Mesenchymal stem cell (in vitro differentiated cells and primary cell): ENCODE data around the gene GPS1.

Source experiments
- DNase-seq: peaks from one replicate; pipeline ENCODE4 v3.0.0-alpha.2; 2013
- H2AFZ ChIP-seq: one replicate; pipeline ENCODE4 v1.6.1; 2013; ENCODE audit warnings: low read depth, mild to moderate bottlenecking, control low read depth, inconsistent platforms, low read length, moderate library complexity
- H2AK5ac ChIP-seq: 2 replicates; pipeline ENCODE4 v1.6.1; 2013; ENCODE audit warnings: low read length, moderate library complexity, mild to moderate bottlenecking, inconsistent platforms; ENCODE audit not compliant: severe bottlenecking
- H2BK120ac ChIP-seq: one replicate; pipeline ENCODE4 v1.6.1; 2013; ENCODE audit warnings: low read depth, mild to moderate bottlenecking, inconsistent platforms, low read length, moderate library complexity
- H2BK12ac ChIP-seq, 2 experiments: one replicate each; pipeline ENCODE4 v1.6.1; 2013; ENCODE audit warnings: inconsistent platforms in 2 of 2, low read length in 2 of 2, mild to moderate bottlenecking in 2 of 2, moderate library complexity in 2 of 2, control low read depth in 1 of 2
- H2BK15ac ChIP-seq: one replicate; pipeline ENCODE4 v1.6.1; 2013; ENCODE audit warnings: mild to moderate bottlenecking, low read depth, inconsistent platforms; ENCODE audit not compliant: poor library complexity, severe bottlenecking
- H2BK5ac ChIP-seq: 2 replicates; pipeline ENCODE4 v1.6.1; 2013; ENCODE audit warnings: low read depth, mild to moderate bottlenecking, low read length, control low read depth, inconsistent platforms; ENCODE audit not compliant: poor library complexity, severe bottlenecking
- H3K14ac ChIP-seq, 2 experiments: one replicate each; pipeline ENCODE4 v1.6.1; 2013; ENCODE audit warnings: inconsistent platforms in 2 of 2, low read length in 2 of 2, control low read depth in 1 of 2, mild to moderate bottlenecking in 1 of 2, moderate library complexity in 1 of 2
- H3K18ac ChIP-seq, 2 experiments: one replicate each; pipeline ENCODE4 v1.6.1; 2013; ENCODE audit warnings: inconsistent platforms in 2 of 2, low read length in 2 of 2, control low read depth in 1 of 2, low read depth in 1 of 2, mild to moderate bottlenecking in 1 of 2
- H3K23ac ChIP-seq, 2 experiments: one replicate each; pipeline ENCODE4 v1.6.1; 2013; ENCODE audit warnings: inconsistent platforms in 2 of 2, low read length in 2 of 2, mild to moderate bottlenecking in 2 of 2, moderate library complexity in 2 of 2, control low read depth in 1 of 2
- H3K27ac ChIP-seq: 2 replicates; pipeline ENCODE4 v1.5.1; 2013; ENCODE audit warnings: mild to moderate bottlenecking, moderate library complexity, low read length, control low read depth, inconsistent platforms; ENCODE audit not compliant: poor library complexity, severe bottlenecking
- H3K27me3 ChIP-seq, 2 experiments: 2 replicates each; pipeline versions ENCODE4 v1.6.1 to v1.7.0; 2013; ENCODE audit warnings: low read length in 2 of 2, mild to moderate bottlenecking in 2 of 2, moderate library complexity in 2 of 2, control low read depth in 1 of 2, inconsistent platforms in 1 of 2; ENCODE audit not compliant: control insufficient read depth in 1 of 2, insufficient read depth in 1 of 2
- H3K36me3 ChIP-seq, 2 experiments: 2 replicates each; pipeline versions ENCODE4 v1.6.1 to v1.7.0; 2013; ENCODE audit warnings: low read length in 2 of 2, control low read depth in 1 of 2, inconsistent platforms in 1 of 2, low read depth in 1 of 2, mild to moderate bottlenecking in 1 of 2; ENCODE audit not compliant: insufficient read depth in 2 of 2, control insufficient read depth in 1 of 2
- H3K4ac ChIP-seq, 2 experiments: one replicate each; pipeline ENCODE4 v1.6.1; 2013; ENCODE audit warnings: inconsistent platforms in 2 of 2, low read length in 2 of 2, mild to moderate bottlenecking in 2 of 2, moderate library complexity in 2 of 2, control low read depth in 1 of 2, low read depth in 1 of 2
- H3K4me1 ChIP-seq: 2 replicates; pipeline ENCODE4 v1.6.1; 2013; ENCODE audit warnings: low read depth, low read length, control low read depth; ENCODE audit not compliant: control insufficient read depth, insufficient read depth
- H3K4me2 ChIP-seq: 2 replicates; pipeline ENCODE4 v1.6.1; 2013; ENCODE audit warnings: low read length, mild to moderate bottlenecking, inconsistent platforms; ENCODE audit not compliant: poor library complexity, severe bottlenecking
- H3K4me3 ChIP-seq, 2 experiments: 2 replicates each; pipeline versions ENCODE4 v1.5.1 to v1.7.0; 2013; ENCODE audit warnings: low read length in 2 of 2, mild to moderate bottlenecking in 2 of 2, control low read depth in 1 of 2, low read depth in 1 of 2; ENCODE audit not compliant: insufficient read depth in 1 of 2
- H3K79me1 ChIP-seq: replicated peaks from 2 replicates; pipeline ENCODE4 v1.6.1; 2013; ENCODE audit warnings: mild to moderate bottlenecking, control low read depth, low read length, inconsistent platforms; ENCODE audit not compliant: poor library complexity, severe bottlenecking
- H3K9ac ChIP-seq: 2 replicates; pipeline ENCODE4 v1.7.0; 2013; ENCODE audit warnings: mild to moderate bottlenecking, low read length, moderate library complexity
- H3K9me3 ChIP-seq: 2 replicates; pipeline ENCODE4 v1.7.0; 2013; ENCODE audit warnings: mild to moderate bottlenecking, low read length; ENCODE audit not compliant: control insufficient read depth
- H4K8ac ChIP-seq: one replicate; pipeline ENCODE4 v1.6.1; 2013; ENCODE audit warnings: inconsistent platforms, mild to moderate bottlenecking, low read length, moderate library complexity
- H4K91ac ChIP-seq: one replicate; pipeline ENCODE4 v1.6.1; 2013; ENCODE audit warnings: mild to moderate bottlenecking, low read length, inconsistent platforms
- WGBS: methylation state at CpG from one replicate; pipeline ENCODE4 v1.1.7; 2013; ENCODE audit warnings: mixed read lengths; 5-methylcytosine and 5-hydroxymethylcytosine counted together

The GPS1 gene

DNA sequence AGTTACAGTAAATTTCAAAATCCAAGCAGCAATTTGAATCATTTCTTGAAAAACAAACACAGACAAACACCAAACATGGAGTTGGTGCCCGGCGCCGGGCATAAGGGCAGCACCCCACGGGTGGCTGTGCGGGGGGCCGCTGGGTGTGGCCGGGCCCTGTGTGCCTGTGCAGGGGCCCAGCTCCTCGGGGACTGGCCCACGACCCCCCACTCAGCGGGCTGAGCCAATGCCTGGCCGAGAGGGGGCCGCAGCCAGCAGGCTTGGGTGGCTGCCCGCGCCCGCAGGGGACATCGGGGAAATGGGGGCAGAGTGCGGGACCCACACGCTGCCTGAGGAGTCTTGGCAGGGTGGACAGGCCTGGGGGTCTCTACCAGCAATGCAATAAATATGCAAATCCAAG, 26.7 kb downstream of the GPS1 start:
- no peak overlapping the region for H2BK12ac ChIP-seq
- no peak overlapping the region for H3K27ac ChIP-seq
- no peak overlapping the region for H3K9ac ChIP-seq
- no peak overlapping the region for H4K91ac ChIP-seq
- peaks cover 3% of the 10 kb centered on the region for H3K4me1 ChIP-seq
- H3K4ac ChIP-seq = no peak overlapping the region
- WGBS = 97% methylated on average over 17 of the region's 18 CpGs
- peaks cover 51 to 69% of the 10 kb centered on the region in 2 experiments for H3K36me3 ChIP-seq
- no peak overlapping the region for H3K18ac ChIP-seq
- no peak overlapping the region for H2BK120ac ChIP-seq
- no peak overlapping the region for H2AFZ ChIP-seq
- H3K4me3 ChIP-seq = no peak overlapping the region
- no peak overlapping the region for H2BK15ac ChIP-seq
- DNase-seq = no peak
- no peaks in the 10 kb centered on the region for H3K27me3 ChIP-seq
- no peak overlapping the region for H2AK5ac ChIP-seq
- H3K14ac ChIP-seq = no peak overlapping the region
- H2BK5ac ChIP-seq = no peak overlapping the region
- H3K9me3 ChIP-seq = no peaks in the 10 kb centered on the region
- no peak overlapping the region for H3K23ac ChIP-seq
- peaks cover 25% of the 10 kb centered on the region for H3K79me1 ChIP-seq
- H4K8ac ChIP-seq = no peak overlapping the region
- H3K4me2 ChIP-seq = no peak overlapping the region

- Histone ChIP-seq H2BK12ac (no peak overlapping the region), H3K9ac (no peak overlapping the region), H2BK15ac (no peak overlapping the region), H3K27ac (no peak overlapping the region), H4K8ac (peak overlapping the region; percentile 7), H3K18ac (no peak overlapping the region), H2AFZ (no peak overlapping the region), H2AK5ac (no peak overlapping the region), H3K36me3 (peaks cover 58 to 77% of the 10 kb centered on the region in 2 experiments), H3K27me3 (no peaks in the 10 kb centered on the region), H2BK120ac (no peak overlapping the region), H3K23ac (no peak overlapping the region), H3K4me2 (no peak overlapping the region), H3K4ac (no peak overlapping the region), H3K9me3 (no peaks in the 10 kb centered on the region), H3K14ac (no peak overlapping the region), H3K79me1 (peaks cover 29% of the 10 kb centered on the region), H3K4me1 (peaks cover 3% of the 10 kb centered on the region), H3K4me3 (no peak overlapping the region), H4K91ac (peak overlapping the region; percentile 25), H2BK5ac (no peak overlapping the region)
- DNase-seq = no peak
- WGBS = 99% methylated on average over 46 of the region's 47 CpGs
Observed at GRCh38 chr17:82079001-82079677, 27.4 kb downstream of the GPS1 start.

- no peak overlapping the region for H2BK15ac ChIP-seq
- no peak overlapping the region for H3K4ac ChIP-seq
- H2BK12ac ChIP-seq = no peak overlapping the region
- H3K9me3 ChIP-seq = no peaks in the 10 kb centered on the region
- no peak overlapping the region for H4K91ac ChIP-seq
- peaks cover 30% of the 10 kb centered on the region for H3K79me1 ChIP-seq
- no peak overlapping the region for H2AFZ ChIP-seq
- no peak overlapping the region for H3K27ac ChIP-seq
- WGBS = 96% methylated on average over 36 of the region's 36 CpGs
- H2BK5ac ChIP-seq = no peak overlapping the region
- H3K14ac ChIP-seq = no peak overlapping the region
- peaks cover 3% of the 10 kb centered on the region for H3K4me1 ChIP-seq
- H4K8ac ChIP-seq = no peak overlapping the region
- DNase-seq = no peak
- H3K36me3 ChIP-seq = peaks cover 69 to 87% of the 10 kb centered on the region in 2 experiments
- H3K27me3 ChIP-seq = no peaks in the 10 kb centered on the region
- H3K9ac ChIP-seq = no peak overlapping the region
- H3K18ac ChIP-seq = no peak overlapping the region
- H3K4me3 ChIP-seq = no peak overlapping the region
- no peak overlapping the region for H3K4me2 ChIP-seq
- no peak overlapping the region for H2AK5ac ChIP-seq
- H2BK120ac ChIP-seq = no peak overlapping the region
- H3K23ac ChIP-seq = no peak overlapping the region
Observed at GRCh38 chr17:82080048-82080788, 28.5 kb downstream of the GPS1 start.

GRCh38 chr17:82080789-82081464, 29.2 kb downstream of the GPS1 start:
- H3K9me3 ChIP-seq = no peaks in the 10 kb centered on the region
- no peak overlapping the region for H2AK5ac ChIP-seq
- peaks cover 75 to 94% of the 10 kb centered on the region in 2 experiments for H3K36me3 ChIP-seq
- H3K18ac ChIP-seq = no peak overlapping the region
- no peak overlapping the region for H3K14ac ChIP-seq
- 97% methylated on average over 43 of the region's 44 CpGs for WGBS
- no peak overlapping the region for H3K4ac ChIP-seq
- no peak overlapping the region for H3K4me3 ChIP-seq
- DNase-seq = no peak
- peaks cover 3% of the 10 kb centered on the region for H3K4me1 ChIP-seq
- H3K9ac ChIP-seq = no peak overlapping the region
- no peak overlapping the region for H2BK120ac ChIP-seq
- peaks cover 36% of the 10 kb centered on the region for H3K79me1 ChIP-seq
- H2AFZ ChIP-seq = no peak overlapping the region
- H2BK5ac ChIP-seq = no peak overlapping the region
- H3K4me2 ChIP-seq = no peak overlapping the region
- H2BK12ac ChIP-seq = no peak overlapping the region
- no peaks in the 10 kb centered on the region for H3K27me3 ChIP-seq
- H4K8ac ChIP-seq = no peak overlapping the region
- H3K23ac ChIP-seq = no peak overlapping the region
- H3K27ac ChIP-seq = no peak overlapping the region
- H2BK15ac ChIP-seq = no peak overlapping the region
- no peak overlapping the region for H4K91ac ChIP-seq
